ENCODE data around the gene STAC.

Gene STAC

DNA sequence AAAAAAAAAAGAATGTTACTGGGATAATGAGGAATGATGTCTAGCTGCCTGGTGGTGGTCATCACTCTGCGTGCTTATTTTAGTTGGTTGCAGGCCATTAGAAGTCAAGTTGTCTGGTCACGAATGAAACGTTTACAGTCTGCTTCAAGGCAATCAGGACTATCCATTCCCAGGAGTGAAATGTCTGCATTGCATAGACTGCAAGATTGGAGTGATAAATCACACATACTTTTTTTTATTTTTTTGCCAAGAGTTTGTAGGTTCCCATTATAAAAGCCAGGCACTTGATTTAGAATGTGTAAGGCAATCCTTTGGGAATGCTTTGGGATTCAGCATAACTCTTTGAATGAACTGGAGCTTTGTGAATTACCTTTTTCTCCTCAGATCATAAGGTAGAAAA is 132.3 kb downstream of the STAC start:
- H3K4me3 ChIP-seq (ENCODE audit: low read depth, low read length), result no peak overlapping the region
- TF ChIP-seq, protein P1, sequence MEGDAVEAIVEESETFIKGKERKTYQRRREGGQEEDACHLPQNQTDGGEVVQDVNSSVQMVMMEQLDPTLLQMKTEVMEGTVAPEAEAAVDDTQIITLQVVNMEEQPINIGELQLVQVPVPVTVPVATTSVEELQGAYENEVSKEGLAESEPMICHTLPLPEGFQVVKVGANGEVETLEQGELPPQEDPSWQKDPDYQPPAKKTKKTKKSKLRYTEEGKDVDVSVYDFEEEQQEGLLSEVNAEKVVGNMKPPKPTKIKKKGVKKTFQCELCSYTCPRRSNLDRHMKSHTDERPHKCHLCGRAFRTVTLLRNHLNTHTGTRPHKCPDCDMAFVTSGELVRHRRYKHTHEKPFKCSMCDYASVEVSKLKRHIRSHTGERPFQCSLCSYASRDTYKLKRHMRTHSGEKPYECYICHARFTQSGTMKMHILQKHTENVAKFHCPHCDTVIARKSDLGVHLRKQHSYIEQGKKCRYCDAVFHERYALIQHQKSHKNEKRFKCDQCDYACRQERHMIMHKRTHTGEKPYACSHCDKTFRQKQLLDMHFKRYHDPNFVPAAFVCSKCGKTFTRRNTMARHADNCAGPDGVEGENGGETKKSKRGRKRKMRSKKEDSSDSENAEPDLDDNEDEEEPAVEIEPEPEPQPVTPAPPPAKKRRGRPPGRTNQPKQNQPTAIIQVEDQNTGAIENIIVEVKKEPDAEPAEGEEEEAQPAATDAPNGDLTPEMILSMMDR (IDR thresholded peaks at IDR 0.05; ENCODE audit: borderline replicate concordance, insufficient read depth, low read depth, low read length), result no peak

DNA sequence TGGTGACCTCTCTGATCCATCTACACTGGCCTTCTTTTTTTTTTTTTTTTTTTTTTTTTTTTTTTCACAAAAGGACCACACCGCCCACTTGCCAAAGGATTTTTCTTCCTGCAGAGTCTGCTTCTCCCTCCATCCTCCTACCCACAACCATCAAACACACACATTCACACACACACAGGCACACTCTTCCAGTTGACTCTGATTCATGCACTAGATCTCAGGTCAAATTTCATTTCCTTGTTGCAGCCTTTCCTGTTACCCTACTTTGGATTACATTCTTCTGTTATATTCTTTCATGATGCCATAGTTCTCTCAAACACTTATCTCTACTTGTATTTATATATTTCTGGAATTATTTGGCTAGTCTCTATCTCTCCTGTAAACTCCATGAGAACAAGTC is 133.9 kb downstream of the STAC start:
- H3K4me3 ChIP-seq (ENCODE audit: low read depth, low read length), result no peak overlapping the region
- TF ChIP-seq, protein P1 (IDR thresholded peaks at IDR 0.05; ENCODE audit: borderline replicate concordance, insufficient read depth, low read depth, low read length), result no peak

DNA sequence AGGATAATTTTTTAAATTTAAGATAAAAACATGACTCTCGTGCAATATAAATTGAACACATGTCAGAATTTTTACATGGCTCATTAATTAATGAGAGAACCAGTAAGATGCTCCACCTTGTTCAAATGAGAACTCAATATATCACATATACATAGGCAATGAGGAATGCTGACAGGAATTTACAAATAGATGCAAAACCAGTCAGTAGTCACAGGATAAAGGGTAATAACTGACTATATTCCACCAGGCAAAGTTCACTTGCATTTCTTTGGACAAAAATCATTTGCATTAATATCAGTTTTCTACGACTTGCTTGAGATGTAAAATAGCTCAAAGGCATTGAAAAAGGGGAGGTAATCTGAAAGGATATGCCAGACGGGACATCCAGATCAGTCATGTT is 139.4 kb downstream of the STAC start:
- H3K4me3 ChIP-seq (ENCODE audit: low read depth, low read length), result no peak overlapping the region
- TF ChIP-seq, protein P1 (IDR thresholded peaks at IDR 0.05; ENCODE audit: borderline replicate concordance, insufficient read depth, low read depth, low read length), result no peak

DNA sequence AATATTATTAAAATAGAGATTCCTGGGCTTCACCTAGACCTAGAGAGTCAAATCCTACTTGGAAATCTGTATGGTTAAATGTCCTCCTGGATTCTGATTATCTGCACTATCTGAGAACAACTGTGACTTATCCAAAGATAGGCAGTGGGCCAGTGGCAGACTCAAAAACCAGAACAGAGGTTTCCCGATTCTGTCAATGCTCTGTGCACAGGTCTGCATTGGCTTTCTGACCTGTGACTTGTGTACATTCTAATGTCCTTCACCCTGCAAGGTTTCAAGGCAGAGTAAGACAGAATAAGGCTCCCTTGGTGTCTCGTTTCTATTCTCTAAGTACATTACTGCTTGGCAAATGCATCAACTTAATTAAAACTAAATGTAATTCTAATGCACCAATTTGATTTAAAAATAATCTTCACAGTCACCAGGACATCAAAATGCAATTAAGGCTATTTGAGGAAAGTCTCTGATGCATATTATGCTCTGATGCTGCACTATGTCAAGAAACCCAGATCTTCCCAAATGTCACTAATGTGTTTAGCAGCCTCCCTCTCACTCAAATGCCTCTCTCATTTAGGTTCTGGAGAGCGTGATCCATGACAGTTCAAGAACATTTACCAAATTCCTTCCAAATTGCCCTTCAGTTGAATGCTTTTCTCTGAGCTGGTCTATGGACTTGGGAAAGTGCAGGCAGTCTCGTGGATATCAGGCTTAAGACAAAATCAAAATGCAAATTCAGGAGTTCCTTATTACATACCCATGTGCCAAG is 140.1 kb downstream of the STAC start:
- H3K4me3 ChIP-seq (ENCODE audit: low read depth, low read length), result no peak overlapping the region
- TF ChIP-seq, protein P1 (IDR thresholded peaks at IDR 0.05; ENCODE audit: borderline replicate concordance, insufficient read depth, low read depth, low read length), result no peak

DNA sequence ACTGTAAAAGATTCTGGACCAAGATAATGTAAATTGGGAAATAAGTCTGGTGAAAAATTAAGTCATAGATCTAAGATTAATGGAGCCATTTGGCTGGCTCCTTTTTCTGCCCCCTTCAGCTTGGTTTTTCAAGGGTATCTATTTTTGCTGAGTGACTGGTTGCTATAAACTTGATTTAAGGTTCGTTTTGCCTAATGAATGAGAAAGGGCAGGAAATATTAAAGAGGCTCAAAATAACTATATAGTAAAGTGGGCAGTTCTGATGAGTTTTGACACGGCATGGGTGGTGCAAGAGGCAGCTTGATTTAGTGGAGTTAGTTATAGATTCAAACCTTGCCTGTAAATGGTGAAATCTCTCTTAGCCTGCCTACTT is 140.7 kb downstream of the STAC start:
- TF ChIP-seq, protein P1 (IDR thresholded peaks at IDR 0.05; ENCODE audit: borderline replicate concordance, insufficient read depth, low read depth, low read length), result no peak
- no peak overlapping the region for H3K4me3 ChIP-seq (ENCODE audit: low read depth, low read length)

DNA sequence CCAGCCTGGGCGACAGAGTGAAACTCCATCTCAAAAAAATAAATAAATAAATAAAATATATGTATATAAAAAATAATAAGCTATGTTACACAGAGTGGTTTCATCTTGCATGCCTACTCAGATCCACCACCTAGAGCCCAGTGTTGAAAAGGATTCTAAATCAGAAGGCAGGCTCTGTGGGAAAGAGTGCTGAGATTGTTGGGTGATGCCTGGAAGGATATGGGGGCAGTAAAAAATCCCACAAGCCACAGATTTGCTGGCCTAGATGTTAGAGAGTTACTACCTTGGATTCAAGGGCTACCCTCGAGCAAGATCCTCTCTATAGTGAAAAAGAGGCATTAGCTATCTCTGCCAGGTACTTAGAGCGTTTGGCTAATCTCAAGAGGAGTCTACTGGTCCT is 144.3 kb downstream of the STAC start:
- TF ChIP-seq, protein P1 (IDR thresholded peaks at IDR 0.05; ENCODE audit: borderline replicate concordance, insufficient read depth, low read depth, low read length), result no peak
- H3K4me3 ChIP-seq (ENCODE audit: low read depth, low read length), result no peak overlapping the region

DNA sequence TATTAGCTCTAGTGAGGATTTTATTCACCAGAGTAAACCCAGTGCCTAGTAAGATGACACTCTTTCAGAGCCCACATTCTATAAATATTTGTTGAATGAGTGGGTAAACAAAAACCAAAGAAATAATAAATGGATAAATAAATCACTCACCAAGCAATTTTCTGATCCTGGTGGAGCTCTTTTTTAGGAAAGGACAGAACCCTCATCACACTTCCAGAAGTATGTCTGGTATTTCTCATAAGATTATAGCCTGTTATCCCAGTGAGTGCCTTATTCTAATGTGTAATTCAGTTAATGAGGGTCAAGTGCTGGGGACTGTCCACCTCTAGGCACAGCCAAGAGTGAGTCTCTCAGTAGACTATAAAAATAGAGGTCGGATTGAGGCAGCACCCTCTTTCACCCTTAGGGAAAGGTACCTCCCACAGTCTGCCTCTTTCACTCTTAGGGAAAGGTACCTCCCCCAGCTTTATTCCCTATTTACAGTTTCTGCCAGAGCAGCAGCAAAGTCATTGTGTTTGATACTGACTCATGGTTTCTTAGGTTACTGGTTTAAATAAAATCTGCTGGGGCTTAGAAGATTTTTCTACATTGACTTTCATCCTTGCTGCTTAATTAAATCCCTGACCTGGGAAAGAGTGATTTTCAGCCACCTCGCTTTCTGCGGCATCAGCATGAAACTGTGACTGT is 145.0 kb downstream of the STAC start:
- H3K4me3 ChIP-seq (ENCODE audit: low read depth, low read length), result no peak overlapping the region
- TF ChIP-seq, protein P1 (IDR thresholded peaks at IDR 0.05; ENCODE audit: borderline replicate concordance, insufficient read depth, low read depth, low read length), result no peak
